Esophagus squamous epithelium (tissue), 5 donors: ENCODE results near the gene FUBP1. TPM values are rescaled to one million over a fixed set of nuclear protein-coding genes. Genes with fewer than 3 reads are reported as not detected.

ENCODE experiments used
- DNase-seq: peaks from one replicate; lab custom pipeline; 2025; lab: John Stamatoyannopoulos, UW
- H3K27ac ChIP-seq, 4 donors: fragments of 200-600 bp; sonication (generic); one replicate each; pipeline ENCODE4 v1.5.1; 2016 to 2019; ENCODE audit warnings: mild to moderate bottlenecking in 1 of 4
- H3K27me3 ChIP-seq, 4 donors: fragments of 200-600 bp; sonication (generic); 1 replicate in 3 of 4; 2 replicates in 1 of 4; pipeline versions ENCODE4 v1.5.1 to v1.6.0; 2017 to 2021; ENCODE audit warnings: antibody characterized with exemption in 1 of 4
- H3K36me3 ChIP-seq, 3 donors: fragments of 200-600 bp; sonication (generic); one replicate each; pipeline ENCODE4 v1.5.1; 2016 to 2019
- H3K4me1 ChIP-seq, 3 donors: fragments of 200-600 bp; sonication (generic); one replicate each; pipeline ENCODE4 v1.5.1; 2017 to 2019
- H3K4me3 ChIP-seq, 4 donors: fragments of 200-600 bp; sonication (generic); 1 replicate in 3 of 4; 2 replicates in 1 of 4; pipeline ENCODE4 v1.5.1; 2016 to 2019; ENCODE audit warnings: mild to moderate bottlenecking in 2 of 4, moderate library complexity in 1 of 4
- H3K9me3 ChIP-seq, 3 donors: fragments of 200-600 bp; sonication (generic); one replicate each; pipeline ENCODE4 v1.5.1; 2016 to 2019
- POLR2A ChIP-seq, 4 donors: fragments of 450-650 bp; IDR thresholded peaks; one replicate each; pipeline ENCODE4 v1.6.1; 2017; ENCODE audit warnings: antibody characterized with exemption in 4 of 4, mild to moderate bottlenecking in 4 of 4, moderate library complexity in 3 of 4
- WGBS, 2 donors: methylation state at CpG; one replicate each; pipeline ENCODE4 v1.1.5; 2018; 5-methylcytosine and 5-hydroxymethylcytosine counted together
- intact Hi-C: fragments of 100-400 bp; cut with DNase I; formaldehyde crosslinking; loops from one replicate; pipeline ENCODE4 v1.15.0; 2022
- total RNA-seq, 4 donors: library from RNA; depleted of rRNA; stranded (reverse); fragments of >200 nt; gene quantifications; one replicate each; pipeline ENCODE4 v1.1.0, GENCODE V29; 2016
- TF ChIP-seq, protein P1 (sequence below), 6 experiments: fragments of 450-650 bp in 4 of 6; fragments of 200-600 bp in 2 of 6; sonication (generic) in 2 of 6; IDR thresholded peaks; one replicate each; pipeline ENCODE4 v1.5.1; 2016 to 2019; ENCODE audit warnings: antibody characterized with exemption in 6 of 6, mild to moderate bottlenecking in 4 of 6, moderate library complexity in 4 of 6
- donor health status: DM: yes; HTN: yes; CAD: no.

The FUBP1 gene
- total RNA-seq, 4 donors from 2014 or later, result 44.6 to 103 (median 77.8) TPM

DNA sequence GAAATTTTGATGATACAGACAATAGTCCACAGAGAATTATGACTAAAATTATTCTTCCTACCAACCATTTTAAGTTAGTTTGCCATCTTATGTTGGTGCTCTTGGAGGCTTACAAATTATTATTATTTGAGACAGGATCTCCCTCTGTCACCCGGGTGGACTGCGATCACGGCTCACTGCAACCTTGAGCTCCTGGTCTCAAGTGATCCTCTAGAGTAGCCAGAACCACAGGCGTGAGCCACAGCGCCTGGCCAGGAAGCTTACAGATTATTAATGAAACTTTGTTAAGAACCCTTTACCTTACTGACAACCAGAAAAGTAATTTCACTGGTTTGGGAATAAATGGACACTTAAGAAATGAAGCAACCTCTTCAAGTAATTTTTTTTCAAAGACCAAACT lies 17.9 kb upstream of the FUBP1 start:
- no peak for DNase-seq
- intact Hi-C loops, result no loop called here
- peaks cover 0 to 21% (median 5%) of the 10 kb centered on the region in 3 donors for H3K36me3 ChIP-seq
- no peak for TF ChIP-seq POLR2A (IDR thresholded peaks at IDR 0.05)
- TF ChIP-seq, protein P1, sequence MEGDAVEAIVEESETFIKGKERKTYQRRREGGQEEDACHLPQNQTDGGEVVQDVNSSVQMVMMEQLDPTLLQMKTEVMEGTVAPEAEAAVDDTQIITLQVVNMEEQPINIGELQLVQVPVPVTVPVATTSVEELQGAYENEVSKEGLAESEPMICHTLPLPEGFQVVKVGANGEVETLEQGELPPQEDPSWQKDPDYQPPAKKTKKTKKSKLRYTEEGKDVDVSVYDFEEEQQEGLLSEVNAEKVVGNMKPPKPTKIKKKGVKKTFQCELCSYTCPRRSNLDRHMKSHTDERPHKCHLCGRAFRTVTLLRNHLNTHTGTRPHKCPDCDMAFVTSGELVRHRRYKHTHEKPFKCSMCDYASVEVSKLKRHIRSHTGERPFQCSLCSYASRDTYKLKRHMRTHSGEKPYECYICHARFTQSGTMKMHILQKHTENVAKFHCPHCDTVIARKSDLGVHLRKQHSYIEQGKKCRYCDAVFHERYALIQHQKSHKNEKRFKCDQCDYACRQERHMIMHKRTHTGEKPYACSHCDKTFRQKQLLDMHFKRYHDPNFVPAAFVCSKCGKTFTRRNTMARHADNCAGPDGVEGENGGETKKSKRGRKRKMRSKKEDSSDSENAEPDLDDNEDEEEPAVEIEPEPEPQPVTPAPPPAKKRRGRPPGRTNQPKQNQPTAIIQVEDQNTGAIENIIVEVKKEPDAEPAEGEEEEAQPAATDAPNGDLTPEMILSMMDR (IDR thresholded peaks at IDR 0.05), result no peak
- no peaks in the 10 kb centered on the region for H3K4me1 ChIP-seq
- H3K4me3 ChIP-seq, result no peak overlapping the region
- H3K27me3 ChIP-seq, result no peaks in the 10 kb centered on the region
- WGBS, 2 donors, result 96 to 98% methylated on average over 5 of the region's 5 CpGs
- no peaks in the 10 kb centered on the region for H3K9me3 ChIP-seq
- no peak overlapping the region for H3K27ac ChIP-seq

DNA sequence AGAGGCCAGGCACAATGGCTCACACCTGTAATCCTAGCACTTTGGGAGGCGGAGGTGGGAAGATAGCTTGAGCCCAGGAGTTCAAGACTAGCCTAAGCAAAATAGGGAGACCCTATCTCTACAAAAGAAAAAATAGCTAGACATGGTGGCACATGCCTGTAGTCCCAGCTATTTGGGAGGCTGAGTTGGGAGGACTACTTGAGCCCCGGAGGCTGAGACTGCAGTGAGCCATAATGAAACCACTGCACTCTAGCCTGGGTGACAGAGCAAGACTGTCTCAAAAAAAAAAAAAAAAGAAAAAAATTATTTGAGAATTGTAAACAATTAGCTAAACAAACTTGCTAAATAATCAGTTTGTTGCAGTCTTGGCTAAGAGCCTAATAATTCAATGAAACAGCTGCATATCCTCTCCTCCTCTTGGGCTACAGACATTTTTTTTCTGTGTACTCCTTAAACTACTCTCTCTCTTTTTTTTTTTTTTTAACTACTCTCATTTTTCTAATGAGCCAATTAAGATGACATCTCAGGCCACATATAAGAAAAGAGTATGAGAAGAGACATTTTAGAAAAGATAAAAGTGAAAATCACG lies 15.3 kb upstream of the FUBP1 start:
- H3K27ac ChIP-seq, result no peak overlapping the region
- no peak for TF ChIP-seq POLR2A (IDR thresholded peaks at IDR 0.05)
- TF ChIP-seq, protein P1 (IDR thresholded peaks at IDR 0.05), result no peak
- 80 to 82% methylated on average over 3 of the region's 3 CpGs for WGBS, 2 donors
- no peak overlapping the region for H3K4me3 ChIP-seq
- no peaks in the 10 kb centered on the region for H3K27me3 ChIP-seq
- intact Hi-C loops, result no loop called here
- DNase-seq, result no peak
- peaks cover 0 to 21% (median 5%) of the 10 kb centered on the region in 3 donors for H3K36me3 ChIP-seq
- H3K4me1 ChIP-seq, result peaks cover 0 to 4% (median 0%) of the 10 kb centered on the region in 3 donors
- H3K9me3 ChIP-seq, result no peaks in the 10 kb centered on the region

DNA sequence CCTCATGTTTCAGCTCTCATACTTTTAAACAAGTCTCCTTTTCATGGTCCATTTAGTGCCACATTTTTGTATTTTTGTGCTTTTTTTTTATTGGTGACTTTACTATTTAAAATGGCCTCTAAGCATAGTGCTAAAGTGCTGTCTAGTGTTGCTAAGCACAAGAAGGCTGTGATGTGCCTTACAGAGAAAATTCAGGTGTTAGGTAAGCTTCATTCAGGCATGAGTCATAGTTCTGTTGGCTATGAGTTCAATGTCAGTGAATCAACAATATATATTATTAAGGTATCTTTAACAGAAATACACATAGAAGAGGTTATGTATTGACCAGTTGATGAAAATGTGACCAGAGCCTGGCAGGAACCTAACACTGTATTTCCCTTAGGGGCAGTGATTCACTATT lies 12.8 kb upstream of the FUBP1 start:
- intact Hi-C loops, result no loop called here
- peaks cover 0 to 4% (median 0%) of the 10 kb centered on the region in 3 donors for H3K4me1 ChIP-seq
- H3K36me3 ChIP-seq, result peaks cover 0 to 21% (median 5%) of the 10 kb centered on the region in 3 donors
- no peak overlapping the region for H3K4me3 ChIP-seq
- TF ChIP-seq POLR2A (IDR thresholded peaks at IDR 0.05), result no peak
- TF ChIP-seq, protein P1 (IDR thresholded peaks at IDR 0.05), result no peak
- no peak for DNase-seq
- H3K27ac ChIP-seq, result no peak overlapping the region
- no peaks in the 10 kb centered on the region for H3K27me3 ChIP-seq
- H3K9me3 ChIP-seq, result no peaks in the 10 kb centered on the region

DNA sequence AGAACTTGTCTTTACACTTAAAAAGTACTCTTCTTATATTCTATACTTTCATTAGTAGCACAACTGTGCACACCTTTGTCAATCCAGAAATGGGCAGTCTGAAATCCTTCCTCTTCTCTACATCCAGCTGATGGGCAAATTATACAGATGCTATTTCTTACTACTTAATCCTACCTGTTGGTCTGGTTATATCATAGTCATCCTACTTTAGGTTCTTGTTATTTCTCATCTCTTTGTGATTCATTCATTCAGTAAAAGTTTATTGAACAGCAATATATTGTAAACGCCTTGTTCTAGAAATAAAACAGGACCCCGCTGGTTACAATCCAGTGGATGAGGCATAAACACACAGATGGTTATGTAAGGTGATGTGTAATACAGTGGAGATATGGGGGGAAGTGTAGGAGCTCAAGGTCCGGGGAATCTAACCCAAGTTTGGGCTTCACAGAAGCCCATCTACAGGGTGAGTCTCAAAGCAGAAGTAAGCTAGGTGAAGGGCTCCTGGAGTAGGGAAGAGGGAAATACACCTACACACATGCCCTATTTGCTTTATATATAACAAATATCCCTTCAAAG lies 11.8 kb upstream of the FUBP1 start:
- H3K27ac ChIP-seq, result no peak overlapping the region
- no peaks in the 10 kb centered on the region for H3K27me3 ChIP-seq
- WGBS, 2 donors, result 78 to 81% methylated on average over 3 of the region's 3 CpGs
- TF ChIP-seq, protein P1 (IDR thresholded peaks at IDR 0.05), result no peak
- TF ChIP-seq POLR2A (IDR thresholded peaks at IDR 0.05), result no peak
- H3K9me3 ChIP-seq, result no peaks in the 10 kb centered on the region
- DNase-seq, result no peak
- intact Hi-C loops, result no loop called here
- H3K36me3 ChIP-seq, result peaks cover 0 to 17% (median 5%) of the 10 kb centered on the region in 3 donors
- H3K4me3 ChIP-seq, result no peak overlapping the region
- H3K4me1 ChIP-seq, result peaks cover 0 to 4% (median 0%) of the 10 kb centered on the region in 3 donors

DNA sequence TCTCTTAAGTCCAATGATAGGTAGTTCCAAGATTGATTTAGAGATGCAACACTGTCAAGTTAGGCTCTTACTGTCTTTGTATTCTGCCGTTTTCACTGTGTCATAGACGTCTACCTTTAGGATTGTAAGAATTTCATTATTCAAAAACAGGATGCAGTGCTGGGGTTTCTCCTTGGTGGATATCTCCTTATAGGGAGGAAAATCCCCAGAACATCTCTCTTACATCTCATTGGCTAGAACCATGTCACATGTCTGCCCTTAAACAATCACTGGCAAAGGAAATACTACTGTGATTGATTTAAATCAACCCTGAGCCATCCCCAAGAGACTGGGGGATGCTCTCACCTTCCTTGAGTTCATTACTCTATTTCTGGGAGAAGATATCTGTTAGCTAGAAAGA lies 10.9 kb upstream of the FUBP1 start:
- no peaks in the 10 kb centered on the region for H3K9me3 ChIP-seq
- 89 to 93% methylated on average over 2 of the region's 2 CpGs for WGBS, 2 donors
- DNase-seq, result no peak
- TF ChIP-seq POLR2A (IDR thresholded peaks at IDR 0.05), result no peak
- TF ChIP-seq, protein P1 (IDR thresholded peaks at IDR 0.05), result no peak
- no peak overlapping the region for H3K27ac ChIP-seq
- no peaks in the 10 kb centered on the region for H3K27me3 ChIP-seq
- no peak overlapping the region for H3K4me3 ChIP-seq
- intact Hi-C loops, result no loop called here
- H3K4me1 ChIP-seq, result peaks cover 0 to 4% (median 0%) of the 10 kb centered on the region in 3 donors
- peaks cover 0 to 12% (median 5%) of the 10 kb centered on the region in 3 donors for H3K36me3 ChIP-seq
